ENCODE results near the gene SIAH2.

The SIAH2 gene

GRCh38 chr3:150746791-150747590 is 16.0 kb downstream of the SIAH2 start:
- Mint-ChIP-seq H3K27me3 (ENCODE audit: low read depth, poor library complexity) (peaks cover 4% of the 10 kb centered on the region), H3K27ac (peak overlapping the region; percentile 80), H3K36me3 (ENCODE audit: low read depth) (peaks cover 25% of the 10 kb centered on the region), H3K4me3 (no peak overlapping the region), H3K9me3 (no peaks in the 10 kb centered on the region), H3K4me1 (peaks cover 74% of the 10 kb centered on the region)
- TF ChIP-seq, protein P1, sequence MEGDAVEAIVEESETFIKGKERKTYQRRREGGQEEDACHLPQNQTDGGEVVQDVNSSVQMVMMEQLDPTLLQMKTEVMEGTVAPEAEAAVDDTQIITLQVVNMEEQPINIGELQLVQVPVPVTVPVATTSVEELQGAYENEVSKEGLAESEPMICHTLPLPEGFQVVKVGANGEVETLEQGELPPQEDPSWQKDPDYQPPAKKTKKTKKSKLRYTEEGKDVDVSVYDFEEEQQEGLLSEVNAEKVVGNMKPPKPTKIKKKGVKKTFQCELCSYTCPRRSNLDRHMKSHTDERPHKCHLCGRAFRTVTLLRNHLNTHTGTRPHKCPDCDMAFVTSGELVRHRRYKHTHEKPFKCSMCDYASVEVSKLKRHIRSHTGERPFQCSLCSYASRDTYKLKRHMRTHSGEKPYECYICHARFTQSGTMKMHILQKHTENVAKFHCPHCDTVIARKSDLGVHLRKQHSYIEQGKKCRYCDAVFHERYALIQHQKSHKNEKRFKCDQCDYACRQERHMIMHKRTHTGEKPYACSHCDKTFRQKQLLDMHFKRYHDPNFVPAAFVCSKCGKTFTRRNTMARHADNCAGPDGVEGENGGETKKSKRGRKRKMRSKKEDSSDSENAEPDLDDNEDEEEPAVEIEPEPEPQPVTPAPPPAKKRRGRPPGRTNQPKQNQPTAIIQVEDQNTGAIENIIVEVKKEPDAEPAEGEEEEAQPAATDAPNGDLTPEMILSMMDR (IDR thresholded peaks at IDR 0.05), result no peak
- DNase-seq, result no peak

GRCh38 chr3:150745832-150746231 is 17.1 kb downstream of the SIAH2 start:
- Mint-ChIP-seq H3K4me1 (peaks cover 63% of the 10 kb centered on the region), H3K27ac (peak overlapping the region; percentile 29), H3K4me3 (no peak overlapping the region), H3K36me3 (ENCODE audit: low read depth) (peaks cover 34% of the 10 kb centered on the region), H3K9me3 (no peaks in the 10 kb centered on the region), H3K27me3 (ENCODE audit: low read depth, poor library complexity) (peaks cover 3% of the 10 kb centered on the region)
- no peak for DNase-seq
- TF ChIP-seq, protein P1 (IDR thresholded peaks at IDR 0.05), result no peak

GRCh38 chr3:150744919-150745211 is 18.1 kb downstream of the SIAH2 start:
- TF ChIP-seq, protein P1 (IDR thresholded peaks at IDR 0.05), result no peak
- H3K27me3 Mint-ChIP-seq (ENCODE audit: low read depth, poor library complexity), result peaks cover 3% of the 10 kb centered on the region
- DNase-seq, result no peak
- H3K36me3 Mint-ChIP-seq (ENCODE audit: low read depth), result peaks cover 36% of the 10 kb centered on the region
- no peaks in the 10 kb centered on the region for H3K9me3 Mint-ChIP-seq
- peak overlapping the region; percentile 48 for H3K27ac Mint-ChIP-seq
- no peak overlapping the region for H3K4me3 Mint-ChIP-seq
- H3K4me1 Mint-ChIP-seq, result peaks cover 53% of the 10 kb centered on the region

GRCh38 chr3:150744041-150744918 is 18.7 kb downstream of the SIAH2 start:
- peaks cover 47% of the 10 kb centered on the region for H3K4me1 Mint-ChIP-seq
- DNase-seq, result no peak
- no peaks in the 10 kb centered on the region for H3K9me3 Mint-ChIP-seq
- peaks cover 3% of the 10 kb centered on the region for H3K27me3 Mint-ChIP-seq (ENCODE audit: low read depth, poor library complexity)
- peaks cover 36% of the 10 kb centered on the region for H3K36me3 Mint-ChIP-seq (ENCODE audit: low read depth)
- TF ChIP-seq, protein P1 (IDR thresholded peaks at IDR 0.05), result no peak
- no peak overlapping the region for H3K27ac Mint-ChIP-seq
- no peak overlapping the region for H3K4me3 Mint-ChIP-seq

- Mint-ChIP-seq H3K4me3 (no peak overlapping the region), H3K36me3 (ENCODE audit: low read depth) (peaks cover 36% of the 10 kb centered on the region), H3K4me1 (peaks cover 40% of the 10 kb centered on the region), H3K27me3 (ENCODE audit: low read depth, poor library complexity) (peaks cover 3% of the 10 kb centered on the region), H3K27ac (no peak overlapping the region), H3K9me3 (no peaks in the 10 kb centered on the region)
- DNase-seq, result no peak
- TF ChIP-seq, protein P1 (IDR thresholded peaks at IDR 0.05), result no peak
These were observed 19.5 kb downstream of the SIAH2 start for GRCh38 chr3:150743508-150743907.

Data from nephron progenitor cell (in vitro differentiated cells).